HG02763 (cell line): ENCODE measurements around the gene PNCK.
"Not testable (repeated sequence)": the region's sequence is repeated elsewhere in the genome, so short reads cannot be mapped to it uniquely, and the experiment has no call there.

Source experiments
- ATAC-seq: cut with Tn5 transposase; IDR thresholded peaks from one replicate; pipeline ENCODE4 v1.9.1; 2021; ENCODE audit warnings: mild to moderate bottlenecking, moderate library complexity; ENCODE audit not compliant: unreplicated experiment

The PNCK gene

GRCh38 chrX:153686711-153687110, 13.1 kb upstream of the PNCK start:
- no peak for ATAC-seq

- ATAC-seq = no peak
Measured at GRCh38 chrX:153685751-153686696, 12.4 kb upstream of the PNCK start.

- ATAC-seq = no peak
Measured at GRCh38 chrX:153685156-153685536, 11.5 kb upstream of the PNCK start.

GRCh38 chrX:153684467-153685155, 11.0 kb upstream of the PNCK start:
- ATAC-seq = no peak

GRCh38 chrX:153683486-153683885, 9.9 kb upstream of the PNCK start:
- ATAC-seq = not testable (repeated sequence)

GRCh38 chrX:153681175-153681574, 7.6 kb upstream of the PNCK start:
- ATAC-seq = no peak

- ATAC-seq = no peak
Measured at GRCh38 chrX:153674219-153674851, 722 bp upstream of the PNCK start.

- ATAC-seq = no peak
Measured at GRCh38 chrX:153672531-153673427, 834 bp downstream of the PNCK start.

GRCh38 chrX:153671589-153672530, 1.8 kb downstream of the PNCK start:
- ATAC-seq = no peak

GRCh38 chrX:153670748-153671588, 2.6 kb downstream of the PNCK start:
- no peak for ATAC-seq

- no peak for ATAC-seq
Measured at GRCh38 chrX:153669901-153670731, 3.5 kb downstream of the PNCK start.

GRCh38 chrX:153669174-153669890, 4.3 kb downstream of the PNCK start:
- no peak for ATAC-seq

GRCh38 chrX:153668423-153669173, 5.0 kb downstream of the PNCK start:
- ATAC-seq = no peak

GRCh38 chrX:153667956-153668396, 5.6 kb downstream of the PNCK start:
- no peak for ATAC-seq

- ATAC-seq = no peak
Measured at GRCh38 chrX:153667281-153667955, 6.2 kb downstream of the PNCK start.
